H9 (cell line): ENCODE results near the gene CCM2. TPM values are rescaled to one million over a fixed set of nuclear protein-coding genes. Genes with fewer than 3 reads are reported as not detected.

Experiments
- DNase-seq: peaks from one replicate; pipeline ENCODE4 v3.0.0-alpha.2; 2017
- H2AFZ ChIP-seq: one replicate; pipeline ENCODE4 v1.6.1; 2013; ENCODE audit warnings: mild to moderate bottlenecking, low read length, control low read depth, moderate library complexity
- H2AK5ac ChIP-seq: 2 replicates; pipeline ENCODE4 v1.6.1; 2013; ENCODE audit warnings: low read length, control low read depth, mixed read lengths; ENCODE audit not compliant: insufficient read length
- H2BK120ac ChIP-seq: one replicate; pipeline ENCODE4 v1.6.1; 2013; ENCODE audit warnings: low read depth, mild to moderate bottlenecking, low read length, control low read depth, inconsistent platforms; ENCODE audit not compliant: poor library complexity, severe bottlenecking
- H2BK12ac ChIP-seq: 2 replicates; pipeline ENCODE4 v1.6.1; 2013; ENCODE audit warnings: low read length, control low read depth, mixed read lengths, low read depth; ENCODE audit not compliant: insufficient read length
- H2BK15ac ChIP-seq: 2 replicates; pipeline ENCODE4 v1.6.1; 2013; ENCODE audit warnings: low read depth, low read length, control low read depth
- H2BK20ac ChIP-seq: one replicate; pipeline ENCODE4 v1.6.1; 2013; ENCODE audit warnings: low read depth, mild to moderate bottlenecking, low read length, control low read depth, inconsistent platforms; ENCODE audit not compliant: poor library complexity, severe bottlenecking
- H2BK5ac ChIP-seq: 2 replicates; pipeline ENCODE4 v1.6.1; 2013; ENCODE audit warnings: low read length, control low read depth, mixed read lengths; ENCODE audit not compliant: insufficient read length
- H3K14ac ChIP-seq: 2 replicates; pipeline ENCODE4 v1.6.1; 2013; ENCODE audit warnings: low read length, control low read depth; ENCODE audit not compliant: insufficient read depth
- H3K18ac ChIP-seq: 2 replicates; pipeline ENCODE4 v1.6.1; 2013; ENCODE audit warnings: low read depth, mild to moderate bottlenecking, mixed read lengths, low read length, control low read depth; ENCODE audit not compliant: insufficient read length
- H3K23ac ChIP-seq: 2 replicates; pipeline ENCODE4 v1.6.1; 2013; ENCODE audit warnings: low read length, control low read depth, mixed read lengths, low read depth; ENCODE audit not compliant: insufficient read length
- H3K23me2 ChIP-seq: 2 replicates; pipeline ENCODE4 v1.6.1; 2013; ENCODE audit warnings: low read depth, mild to moderate bottlenecking, mixed read lengths, low read length, control low read depth; ENCODE audit not compliant: insufficient read length, poor library complexity, severe bottlenecking
- H3K27ac ChIP-seq: 2 replicates; pipeline ENCODE4 v1.5.1; 2013; ENCODE audit warnings: low read length, control low read depth, mixed read lengths, low read depth; ENCODE audit not compliant: insufficient read length
- H3K27me3 ChIP-seq: 2 replicates; pipeline ENCODE4 v1.6.1; 2013; ENCODE audit warnings: low read length, control low read depth, inconsistent platforms; ENCODE audit not compliant: insufficient read depth
- H3K4ac ChIP-seq: 2 replicates; pipeline ENCODE4 v1.6.1; 2013; ENCODE audit warnings: low read depth, mild to moderate bottlenecking, control low read depth, inconsistent platforms, low read length, moderate library complexity
- H3K4me1 ChIP-seq: 2 replicates; pipeline ENCODE4 v1.6.1; 2013; ENCODE audit warnings: low read length, control low read depth, inconsistent platforms; ENCODE audit not compliant: insufficient read depth
- H3K4me2 ChIP-seq: 2 replicates; pipeline ENCODE4 v1.6.1; 2013; ENCODE audit warnings: low read length, control low read depth, mixed read lengths; ENCODE audit not compliant: insufficient read length, insufficient read depth
- H3K56ac ChIP-seq: 2 replicates; pipeline ENCODE4 v1.6.1; 2013; ENCODE audit warnings: low read depth, mild to moderate bottlenecking, mixed read lengths, low read length, control low read depth; ENCODE audit not compliant: insufficient read length
- H3K79me1 ChIP-seq: 2 replicates; pipeline ENCODE4 v1.6.1; 2013; ENCODE audit warnings: low read depth, mild to moderate bottlenecking, moderate library complexity, low read length, control low read depth, inconsistent platforms; ENCODE audit not compliant: insufficient read depth, poor library complexity, severe bottlenecking
- H3K79me2 ChIP-seq: 2 replicates; pipeline ENCODE4 v1.6.1; 2013; ENCODE audit warnings: low read length, control low read depth, inconsistent platforms; ENCODE audit not compliant: insufficient read depth
- H3K9ac ChIP-seq: 2 replicates; pipeline ENCODE4 v1.6.1; 2013; ENCODE audit warnings: low read length, control low read depth, mixed read lengths; ENCODE audit not compliant: insufficient read length; ENCODE audit errors: extremely low read depth
- H3K9me3 ChIP-seq: one replicate; pipeline ENCODE4 v1.6.1; 2013; ENCODE audit warnings: low read depth, low read length, inconsistent platforms; ENCODE audit not compliant: control insufficient read depth
- H3T11ph ChIP-seq: one replicate; pipeline ENCODE4 v1.6.1; 2013; ENCODE audit warnings: mild to moderate bottlenecking, low read length, control low read depth, inconsistent platforms
- H4K20me1 ChIP-seq: one replicate; pipeline ENCODE4 v1.6.1; 2013; ENCODE audit not compliant: control insufficient read depth, insufficient read length, insufficient read depth
- H4K5ac ChIP-seq: 2 replicates; pipeline ENCODE4 v1.6.1; 2013; ENCODE audit warnings: low read depth, mild to moderate bottlenecking, mixed read lengths, low read length, control low read depth; ENCODE audit not compliant: insufficient read length
- H4K8ac ChIP-seq: replicated peaks from 2 replicates; pipeline ENCODE4 v1.6.1; 2013; ENCODE audit warnings: low read length, control low read depth, mixed read lengths, low read depth; ENCODE audit not compliant: insufficient read length
- H4K91ac ChIP-seq: 2 replicates; pipeline ENCODE4 v1.6.1; 2013; ENCODE audit warnings: low read depth, mild to moderate bottlenecking, moderate library complexity, mixed read lengths, low read length, control low read depth; ENCODE audit not compliant: insufficient read length
- H3K27ac Mint-ChIP-seq, 3 experiments: 2 replicates in 2 of 3; 3 replicates in 1 of 3; pipeline ENCODE4 v1.8.0; 2020 to 2021; ENCODE audit warnings: mixed read lengths in 3 of 3, mild to moderate bottlenecking in 1 of 3, moderate library complexity in 1 of 3
- H3K27me3 Mint-ChIP-seq: 2 replicates; pipeline ENCODE4 v1.8.0; 2021; ENCODE audit warnings: low read depth, mild to moderate bottlenecking, moderate library complexity, mixed read lengths
- H3K36me3 Mint-ChIP-seq, 3 experiments: 2 replicates in 2 of 3; 3 replicates in 1 of 3; pipeline ENCODE4 v1.8.0; 2020 to 2021; ENCODE audit warnings: low read depth in 3 of 3, mixed read lengths in 3 of 3; ENCODE audit not compliant: insufficient read depth in 1 of 3
- H3K4me1 Mint-ChIP-seq, 2 experiments: 2 replicates each; pipeline ENCODE4 v1.8.0; 2020; ENCODE audit warnings: mixed read lengths in 2 of 2
- H3K4me3 Mint-ChIP-seq, 2 experiments: 2 replicates in 1 of 2; 3 replicates in 1 of 2; pipeline ENCODE4 v1.8.0; 2020 to 2021; ENCODE audit warnings: mild to moderate bottlenecking in 2 of 2, mixed read lengths in 2 of 2, moderate library complexity in 1 of 2
- H3K9me3 Mint-ChIP-seq, 2 experiments: 2 replicates in 1 of 2; 3 replicates in 1 of 2; pipeline ENCODE4 v1.8.0; 2020; ENCODE audit warnings: mild to moderate bottlenecking in 2 of 2, mixed read lengths in 2 of 2, moderate library complexity in 1 of 2
- WGBS: extraction: QIAGEN DNeasy Blood & Tissue Kit; methylation state at CpG from one replicate; pipeline ENCODE4 v1.1.7; 2013; ENCODE audit warnings: missing lambda C conversion rate, low lambda C conversion rate, mixed read lengths; ENCODE audit not compliant: insufficient read length; ENCODE audit errors: extremely low coverage; 5-methylcytosine and 5-hydroxymethylcytosine counted together
- total RNA-seq: library from RNA; stranded (reverse); gene quantifications from 2 replicates; pipeline ENCODE4 v1.2.1, GENCODE V29; 2021
- TF ChIP-seq, protein P1 (sequence below): fragments of 200-600 bp; sonication (generic); conservative IDR thresholded peaks from 3 replicates; pipeline ENCODE4 v1.8.0; 2021; ENCODE audit warnings: antibody characterized with exemption, mild to moderate bottlenecking

CCM2 gene
- total RNA-seq, 1 experiment from 2014 or later = 30.4 TPM

DNA sequence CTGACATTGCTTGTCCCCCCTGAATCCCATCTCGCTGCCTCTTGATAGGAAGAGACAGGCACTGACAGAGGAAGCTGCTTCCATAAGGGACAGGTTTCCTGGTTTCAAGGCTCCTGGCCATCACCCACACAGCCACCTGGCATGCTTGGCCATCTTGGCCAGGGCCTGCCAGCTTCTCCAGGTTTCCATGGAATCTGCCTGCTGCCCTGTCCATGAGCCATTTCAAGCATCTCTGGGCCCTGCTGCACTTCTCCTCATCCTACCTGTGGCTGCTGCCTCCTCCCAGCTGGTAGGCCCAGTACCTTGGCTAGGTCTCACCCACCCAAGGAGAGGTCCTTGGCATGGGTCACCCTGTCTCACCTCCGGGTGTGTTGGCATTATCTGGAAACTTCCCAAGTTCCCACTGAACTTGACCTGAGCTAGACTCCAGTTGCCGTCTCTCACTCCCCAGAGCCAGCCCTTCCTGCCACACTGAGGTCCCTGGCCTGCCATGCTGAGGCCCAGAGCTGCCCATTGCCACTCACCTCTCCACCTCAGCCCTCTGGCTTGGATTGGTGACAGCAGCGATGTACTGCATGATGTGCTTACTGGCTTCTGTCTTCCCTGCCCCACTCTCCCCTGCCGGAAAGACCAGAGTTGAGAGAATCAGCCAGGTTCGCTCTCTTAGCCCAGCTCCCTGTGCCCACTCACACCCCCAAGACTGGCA is 23.8 kb upstream of the CCM2 start:
- Histone ChIP-seq H4K20me1 (no peaks in the 10 kb centered on the region), H3K9ac (no peak overlapping the region), H3K4ac (no peak overlapping the region), H3K27me3 (no peaks in the 10 kb centered on the region), H2BK5ac (no peak overlapping the region), H2AK5ac (no peak overlapping the region), H3K14ac (no peak overlapping the region), H4K8ac (no peak overlapping the region), H3K4me2 (no peak overlapping the region), H4K91ac (no peak overlapping the region), H3K79me1 (no peaks in the 10 kb centered on the region), H3K23ac (no peak overlapping the region), H3K27ac (no peak overlapping the region), H3K4me1 (no peaks in the 10 kb centered on the region), H2BK20ac (no peak overlapping the region), H3K56ac (no peak overlapping the region), H3K18ac (no peak overlapping the region), H2BK120ac (no peak overlapping the region), H3T11ph (no peak overlapping the region), H4K5ac (no peak overlapping the region), H2BK12ac (no peak overlapping the region), H2BK15ac (no peak overlapping the region), H3K79me2 (no peaks in the 10 kb centered on the region), H3K9me3 (no peaks in the 10 kb centered on the region), H2AFZ (no peak overlapping the region), H3K23me2 (no peaks in the 10 kb centered on the region)
- TF ChIP-seq, protein P1, sequence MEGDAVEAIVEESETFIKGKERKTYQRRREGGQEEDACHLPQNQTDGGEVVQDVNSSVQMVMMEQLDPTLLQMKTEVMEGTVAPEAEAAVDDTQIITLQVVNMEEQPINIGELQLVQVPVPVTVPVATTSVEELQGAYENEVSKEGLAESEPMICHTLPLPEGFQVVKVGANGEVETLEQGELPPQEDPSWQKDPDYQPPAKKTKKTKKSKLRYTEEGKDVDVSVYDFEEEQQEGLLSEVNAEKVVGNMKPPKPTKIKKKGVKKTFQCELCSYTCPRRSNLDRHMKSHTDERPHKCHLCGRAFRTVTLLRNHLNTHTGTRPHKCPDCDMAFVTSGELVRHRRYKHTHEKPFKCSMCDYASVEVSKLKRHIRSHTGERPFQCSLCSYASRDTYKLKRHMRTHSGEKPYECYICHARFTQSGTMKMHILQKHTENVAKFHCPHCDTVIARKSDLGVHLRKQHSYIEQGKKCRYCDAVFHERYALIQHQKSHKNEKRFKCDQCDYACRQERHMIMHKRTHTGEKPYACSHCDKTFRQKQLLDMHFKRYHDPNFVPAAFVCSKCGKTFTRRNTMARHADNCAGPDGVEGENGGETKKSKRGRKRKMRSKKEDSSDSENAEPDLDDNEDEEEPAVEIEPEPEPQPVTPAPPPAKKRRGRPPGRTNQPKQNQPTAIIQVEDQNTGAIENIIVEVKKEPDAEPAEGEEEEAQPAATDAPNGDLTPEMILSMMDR = no peak
- Mint-ChIP-seq H3K27ac (no peak overlapping the region; a peak in 1 of 7 replicates), H3K4me1 (no peaks in the 10 kb centered on the region), H3K27me3 (no peaks in the 10 kb centered on the region; the same call in 1 of the 2 replicates), H3K9me3 (no peaks in the 10 kb centered on the region; a peak in 1 of 5 replicates), H3K4me3 (no peak overlapping the region), H3K36me3 (peaks cover 0 to 27% (median 2%) of the 10 kb centered on the region in 3 experiments; a peak in 5 of 7 replicates)
- no peak for DNase-seq
- no CpG with 5 or more reads among the region's 6 CpGs for WGBS
